ENCODE results near the gene MEPCE. TPM values are rescaled to one million over a fixed set of nuclear protein-coding genes. Genes with fewer than 3 reads are reported as not detected.

MEPCE gene
- total RNA-seq, 1 experiment from 2014 or later, result 30.9 TPM

DNA sequence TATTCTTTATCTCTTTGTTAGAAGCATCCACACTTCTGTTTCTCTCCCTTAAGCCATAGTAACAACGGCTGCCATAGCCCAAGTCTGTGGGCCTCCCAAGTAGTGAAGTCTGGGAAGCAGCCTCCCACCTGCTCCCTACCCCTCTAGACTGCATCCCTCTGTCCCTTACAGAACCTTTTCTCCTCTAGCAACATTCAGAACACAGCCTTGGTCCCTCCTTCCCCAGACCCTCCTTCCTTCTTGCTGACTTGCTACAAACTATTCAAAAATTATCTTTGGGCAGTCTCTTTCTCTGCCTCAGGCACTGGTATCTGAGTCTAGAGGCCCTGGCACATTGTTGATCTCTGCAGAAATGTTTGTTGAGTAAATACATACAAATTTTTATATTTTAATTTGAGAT is 51.8 kb downstream of the MEPCE start:
- DNase-seq (ENCODE audit: extremely low read depth, low read depth), result no peak

DNA sequence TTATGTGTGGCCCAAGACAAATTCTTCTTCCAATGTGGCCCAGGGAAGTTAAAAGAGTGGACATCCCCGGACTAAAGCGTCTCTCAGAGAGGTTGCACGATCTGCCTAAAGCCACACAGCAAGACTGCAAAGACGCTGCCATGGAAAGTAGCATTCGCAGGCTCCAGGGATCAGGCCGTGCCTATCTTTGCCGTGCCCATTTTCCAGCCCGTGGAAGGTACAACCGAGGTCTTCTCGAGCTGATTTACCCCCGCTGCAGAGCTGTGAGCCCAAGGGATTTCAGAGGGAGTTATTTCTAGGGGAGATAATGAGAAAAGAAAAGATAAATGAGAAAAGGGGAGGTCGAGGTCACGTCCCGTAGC is 53.1 kb downstream of the MEPCE start:
- DNase-seq (ENCODE audit: extremely low read depth, low read depth), result no peak

DNA sequence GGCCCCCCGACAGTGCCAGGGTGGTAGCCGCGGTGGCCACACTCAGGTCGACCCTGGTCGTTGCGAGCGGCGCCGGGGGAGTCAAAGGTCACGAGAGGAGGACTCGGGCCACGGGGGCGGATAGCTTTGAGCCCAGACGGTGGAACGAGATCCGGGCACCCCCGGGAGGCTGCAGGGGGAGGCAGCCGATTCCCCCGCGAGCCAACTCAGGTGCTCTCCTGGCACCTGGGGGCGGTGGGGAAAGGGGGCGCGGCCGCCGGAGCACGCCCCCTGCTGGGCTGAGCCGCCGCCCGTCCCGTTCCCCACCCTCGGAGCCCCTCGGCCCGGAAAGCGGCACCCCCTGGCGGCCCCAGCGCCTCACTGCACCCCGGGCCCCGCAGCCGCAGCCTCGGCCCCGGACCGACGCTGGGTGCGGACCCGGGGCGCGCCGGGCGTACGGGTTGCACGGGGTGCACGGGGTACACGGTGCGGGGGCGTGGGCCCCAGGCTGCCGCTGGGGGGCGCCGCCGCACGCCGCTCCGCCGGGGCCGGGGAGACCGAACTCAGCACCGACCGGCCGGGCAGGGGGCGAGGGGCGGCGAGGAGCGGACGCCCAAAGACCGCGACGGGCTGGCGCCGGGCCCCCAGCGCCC is 53.6 kb downstream of the MEPCE start:
- DNase-seq (ENCODE audit: extremely low read depth, low read depth), result peak; percentile 36

Other genes starting within 250 kb of the MEPCE start
- not detected in 2 replicates for gene PVRIG, start 209.9 kb upstream of the MEPCE start, total RNA-seq (2014; rRNA removed; shearing (Covaris generic))
- not detected in 2 replicates for gene SPDYE3, start 122.1 kb upstream of the MEPCE start, total RNA-seq (2014; rRNA removed; shearing (Covaris generic))
- 19.9 and 22.5 TPM in 2 replicates for gene PILRB, start 71.7 kb upstream of the MEPCE start, total RNA-seq (2014; rRNA removed; shearing (Covaris generic))
- gene PILRA, start 56.3 kb upstream of the MEPCE start, total RNA-seq (2014; rRNA removed; shearing (Covaris generic)), result 0.40 and 0.57 TPM in 2 replicates
- 0.75 and 1.8 TPM in 2 replicates for gene ZCWPW1, start 1.1 kb upstream of the MEPCE start, total RNA-seq (2014; rRNA removed; shearing (Covaris generic))
- gene PPP1R35, start 6.7 kb downstream of the MEPCE start, total RNA-seq (2014; rRNA removed; shearing (Covaris generic)), result 74.0 and 85.1 TPM in 2 replicates
- 0.27 and 0.43 TPM in 2 replicates for gene SPACDR, start 34.4 kb downstream of the MEPCE start, total RNA-seq (2014; rRNA removed; shearing (Covaris generic))
- gene TSC22D4, start 49.4 kb downstream of the MEPCE start, total RNA-seq (2014; rRNA removed; shearing (Covaris generic)), result 28.2 and 29.9 TPM in 2 replicates
- 0.47 and 1.2 TPM in 2 replicates for gene NYAP1, start 54.1 kb downstream of the MEPCE start, total RNA-seq (2014; rRNA removed; shearing (Covaris generic))
- 3.9 and 4.1 TPM in 2 replicates for gene AGFG2, start 109.4 kb downstream of the MEPCE start, total RNA-seq (2014; rRNA removed; shearing (Covaris generic))
- gene SAP25, start 144.1 kb downstream of the MEPCE start, total RNA-seq (2014; rRNA removed; shearing (Covaris generic)), result 0.52 TPM in 1 of 2 replicates, not detected in the other
- gene LRCH4, start 156.3 kb downstream of the MEPCE start, total RNA-seq (2014; rRNA removed; shearing (Covaris generic)), result 11.0 and 11.1 TPM in 2 replicates
- gene FBXO24, start 156.5 kb downstream of the MEPCE start, total RNA-seq (2014; rRNA removed; shearing (Covaris generic)), result 0.69 and 1.3 TPM in 2 replicates
- 1.6 and 2.5 TPM in 2 replicates for gene PCOLCE, start 172.5 kb downstream of the MEPCE start, total RNA-seq (2014; rRNA removed; shearing (Covaris generic))
- gene MOSPD3, start 182.7 kb downstream of the MEPCE start, total RNA-seq (2014; rRNA removed; shearing (Covaris generic)), result 7.2 and 7.3 TPM in 2 replicates
- 1.4 and 3.8 TPM in 2 replicates for gene TFR2, start 211.7 kb downstream of the MEPCE start, total RNA-seq (2014; rRNA removed; shearing (Covaris generic))
- not detected in 2 replicates for gene ACTL6B, start 226.6 kb downstream of the MEPCE start, total RNA-seq (2014; rRNA removed; shearing (Covaris generic))
- 88.0 and 96.4 TPM in 2 replicates for gene GNB2, start 243.9 kb downstream of the MEPCE start, total RNA-seq (2014; rRNA removed; shearing (Covaris generic))